ENCODE results near the gene SPATA33.

DNA sequence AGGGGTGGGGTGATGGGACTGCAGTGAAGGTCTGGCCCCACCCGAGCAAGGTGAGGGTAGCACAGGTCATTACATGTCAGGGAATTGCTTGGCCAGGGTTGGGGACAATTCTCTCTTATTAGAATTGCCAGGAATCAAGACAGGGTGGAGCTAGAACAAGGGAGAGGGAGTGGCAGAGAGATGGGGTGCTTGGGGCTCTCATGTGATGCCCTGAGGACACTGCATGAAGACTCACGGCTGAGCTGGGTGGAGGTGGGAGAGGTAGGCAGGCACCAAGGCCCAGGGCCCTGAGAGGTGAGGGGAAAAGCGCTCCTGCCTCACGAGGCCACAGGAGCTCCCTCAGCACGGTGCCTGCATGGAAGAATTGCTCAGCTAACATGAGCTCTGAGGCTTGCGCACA lies 40.6 kb upstream of the SPATA33 start:
- TF ChIP-seq, protein P1, sequence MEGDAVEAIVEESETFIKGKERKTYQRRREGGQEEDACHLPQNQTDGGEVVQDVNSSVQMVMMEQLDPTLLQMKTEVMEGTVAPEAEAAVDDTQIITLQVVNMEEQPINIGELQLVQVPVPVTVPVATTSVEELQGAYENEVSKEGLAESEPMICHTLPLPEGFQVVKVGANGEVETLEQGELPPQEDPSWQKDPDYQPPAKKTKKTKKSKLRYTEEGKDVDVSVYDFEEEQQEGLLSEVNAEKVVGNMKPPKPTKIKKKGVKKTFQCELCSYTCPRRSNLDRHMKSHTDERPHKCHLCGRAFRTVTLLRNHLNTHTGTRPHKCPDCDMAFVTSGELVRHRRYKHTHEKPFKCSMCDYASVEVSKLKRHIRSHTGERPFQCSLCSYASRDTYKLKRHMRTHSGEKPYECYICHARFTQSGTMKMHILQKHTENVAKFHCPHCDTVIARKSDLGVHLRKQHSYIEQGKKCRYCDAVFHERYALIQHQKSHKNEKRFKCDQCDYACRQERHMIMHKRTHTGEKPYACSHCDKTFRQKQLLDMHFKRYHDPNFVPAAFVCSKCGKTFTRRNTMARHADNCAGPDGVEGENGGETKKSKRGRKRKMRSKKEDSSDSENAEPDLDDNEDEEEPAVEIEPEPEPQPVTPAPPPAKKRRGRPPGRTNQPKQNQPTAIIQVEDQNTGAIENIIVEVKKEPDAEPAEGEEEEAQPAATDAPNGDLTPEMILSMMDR (IDR thresholded peaks at IDR 0.05; ENCODE audit: low read depth, low read length): no peak
- TF ChIP-seq EZH2phosphoT487 (IDR thresholded peaks at IDR 0.05; ENCODE audit: low read depth): no peak

Data from OCI-LY3 (cell line).